ENCODE measurements around the gene NDFIP1.

GRCh38 chr5:142059304-142059940 is 49.2 kb upstream of the NDFIP1 start:
- no peak for TF ChIP-seq CTCF (conservative IDR thresholded peaks at IDR 0.05; ENCODE audit: low read depth, low read length)
- no peak for TF ChIP-seq POLR2A (IDR thresholded peaks at IDR 0.05; ENCODE audit: low read depth, low read length)
- no peak for TF ChIP-seq RAD21 (IDR thresholded peaks at IDR 0.05; ENCODE audit: low read length)
- no peak for TF ChIP-seq RFX5 (IDR thresholded peaks at IDR 0.05; ENCODE audit: low read depth, low read length)
- TF ChIP-seq CHD1 (IDR thresholded peaks at IDR 0.05; ENCODE audit: low read depth, low read length) = no peak
- TF ChIP-seq FOS (IDR thresholded peaks at IDR 0.05; ENCODE audit: low read depth, low read length) = no peak
- TF ChIP-seq, protein P1, sequence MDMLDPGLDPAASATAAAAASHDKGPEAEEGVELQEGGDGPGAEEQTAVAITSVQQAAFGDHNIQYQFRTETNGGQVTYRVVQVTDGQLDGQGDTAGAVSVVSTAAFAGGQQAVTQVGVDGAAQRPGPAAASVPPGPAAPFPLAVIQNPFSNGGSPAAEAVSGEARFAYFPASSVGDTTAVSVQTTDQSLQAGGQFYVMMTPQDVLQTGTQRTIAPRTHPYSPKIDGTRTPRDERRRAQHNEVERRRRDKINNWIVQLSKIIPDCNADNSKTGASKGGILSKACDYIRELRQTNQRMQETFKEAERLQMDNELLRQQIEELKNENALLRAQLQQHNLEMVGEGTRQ (IDR thresholded peaks at IDR 0.05; ENCODE audit: low read depth, low read length) = no peak
- no peak for TF ChIP-seq MXI1 (IDR thresholded peaks at IDR 0.05; ENCODE audit: borderline replicate concordance, low read depth, low read length)
- no peak for TF ChIP-seq SMC3 (IDR thresholded peaks at IDR 0.05; ENCODE audit: low read depth, low read length)
- TF ChIP-seq CEBPB (IDR thresholded peaks at IDR 0.05; ENCODE audit: low read depth, low read length) = no peak
- TF ChIP-seq NFE2L2 (IDR thresholded peaks at IDR 0.05; ENCODE audit: low read depth, low read length) = no peak
- TF ChIP-seq MAFK (IDR thresholded peaks at IDR 0.05; ENCODE audit: low read depth, low read length) = no peak
- no peak for TF ChIP-seq MAZ (IDR thresholded peaks at IDR 0.05; ENCODE audit: borderline replicate concordance, low read depth, low read length)
- TF ChIP-seq RCOR1 (IDR thresholded peaks at IDR 0.05; ENCODE audit: insufficient replicate concordance, low read length) = no peak
